Measurements from ENCODE around the gene CELF2. TPM values are rescaled to one million over a fixed set of nuclear protein-coding genes. Genes with fewer than 3 reads are reported as not detected.

The CELF2 gene
- total RNA-seq, 2 donors from 2014 or later: 30.2 to 34.4 TPM

GRCh38 chr10:11164803-11165590 is 147.3 kb downstream of the CELF2 start:
- intact Hi-C loops (cut with DNase I): no loop called here
- no peaks in the 10 kb centered on the region for H3K36me3 ChIP-seq
- DNase-seq: peak; percentile 53
- peak overlapping the region; percentile 52 for H3K4me3 ChIP-seq
- no peaks in the 10 kb centered on the region for H3K9me3 ChIP-seq
- H3K27me3 ChIP-seq: no peaks in the 10 kb centered on the region
- peak overlapping the region; percentile 66 for H3K27ac ChIP-seq
- H3K4me1 ChIP-seq: no peaks in the 10 kb centered on the region
- no peak for TF ChIP-seq CTCF (IDR thresholded peaks at IDR 0.05)
- peak overlapping the region; percentile 56 to 70 for H3K9ac ChIP-seq (ENCODE audit: low read depth in 2 of 2, low read length in 2 of 2)

GRCh38 chr10:11165591-11166543 is 148.2 kb downstream of the CELF2 start:
- intact Hi-C loops (cut with DNase I): no loop called here
- Histone ChIP-seq H3K4me1 (no peaks in the 10 kb centered on the region), H3K9me3 (no peaks in the 10 kb centered on the region), H3K27me3 (no peaks in the 10 kb centered on the region), H3K36me3 (no peaks in the 10 kb centered on the region), H3K9ac (ENCODE audit: low read depth in 2 of 2, low read length in 2 of 2) (peak overlapping the region; percentile 56 to 70), H3K4me3 (peak overlapping the region; percentile 52), H3K27ac (peak overlapping the region; percentile 66)
- TF ChIP-seq CTCF (IDR thresholded peaks at IDR 0.05): peak; percentile 29
- peak; percentile 32 for DNase-seq

GRCh38 chr10:11166550-11166949 is 148.9 kb downstream of the CELF2 start:
- Histone ChIP-seq H3K27me3 (no peaks in the 10 kb centered on the region), H3K9me3 (no peaks in the 10 kb centered on the region), H3K9ac (ENCODE audit: low read depth in 2 of 2, low read length in 2 of 2) (peak overlapping the region; percentile 8 to 56), H3K4me1 (no peaks in the 10 kb centered on the region), H3K27ac (peak overlapping the region; percentile 66), H3K4me3 (peak overlapping the region; percentile 52), H3K36me3 (no peaks in the 10 kb centered on the region)
- intact Hi-C loops (cut with DNase I): no loop called here
- DNase-seq: no peak
- TF ChIP-seq CTCF (IDR thresholded peaks at IDR 0.05): no peak

GRCh38 chr10:11167233-11167966 is 149.7 kb downstream of the CELF2 start:
- DNase-seq: no peak
- Histone ChIP-seq H3K4me3 (peak overlapping the region; percentile 52), H3K4me1 (no peaks in the 10 kb centered on the region), H3K9me3 (no peaks in the 10 kb centered on the region), H3K36me3 (no peaks in the 10 kb centered on the region), H3K9ac (ENCODE audit: low read depth in 2 of 2, low read length in 2 of 2) (peak overlapping the region in 1 of 2 donors; percentile 21), H3K27ac (no peak overlapping the region), H3K27me3 (no peaks in the 10 kb centered on the region)
- intact Hi-C loops (cut with DNase I): no loop called here
- TF ChIP-seq CTCF (IDR thresholded peaks at IDR 0.05): no peak

Measured in colonic mucosa (tissue), 4 donors.